RPMI7951 (cell line): ENCODE data around the gene HEMK1. TPM values are rescaled to one million over a fixed set of nuclear protein-coding genes. Genes with fewer than 3 reads are reported as not detected.

Experiments used
- DNase-seq: peaks from one replicate; pipeline ENCODE4 v3.0.0-alpha.2; 2012; ENCODE audit warnings: low read depth
- total RNA-seq: library from RNA; depleted of rRNA; stranded (reverse); fragments of >200 nt; shearing (Covaris generic); gene quantifications from 2 replicates; pipeline ENCODE4 v1.2.3, GENCODE V29; 2014; rRNA removed

HEMK1 gene
- 8.8 and 12.8 TPM in 2 replicates for total RNA-seq

DNA sequence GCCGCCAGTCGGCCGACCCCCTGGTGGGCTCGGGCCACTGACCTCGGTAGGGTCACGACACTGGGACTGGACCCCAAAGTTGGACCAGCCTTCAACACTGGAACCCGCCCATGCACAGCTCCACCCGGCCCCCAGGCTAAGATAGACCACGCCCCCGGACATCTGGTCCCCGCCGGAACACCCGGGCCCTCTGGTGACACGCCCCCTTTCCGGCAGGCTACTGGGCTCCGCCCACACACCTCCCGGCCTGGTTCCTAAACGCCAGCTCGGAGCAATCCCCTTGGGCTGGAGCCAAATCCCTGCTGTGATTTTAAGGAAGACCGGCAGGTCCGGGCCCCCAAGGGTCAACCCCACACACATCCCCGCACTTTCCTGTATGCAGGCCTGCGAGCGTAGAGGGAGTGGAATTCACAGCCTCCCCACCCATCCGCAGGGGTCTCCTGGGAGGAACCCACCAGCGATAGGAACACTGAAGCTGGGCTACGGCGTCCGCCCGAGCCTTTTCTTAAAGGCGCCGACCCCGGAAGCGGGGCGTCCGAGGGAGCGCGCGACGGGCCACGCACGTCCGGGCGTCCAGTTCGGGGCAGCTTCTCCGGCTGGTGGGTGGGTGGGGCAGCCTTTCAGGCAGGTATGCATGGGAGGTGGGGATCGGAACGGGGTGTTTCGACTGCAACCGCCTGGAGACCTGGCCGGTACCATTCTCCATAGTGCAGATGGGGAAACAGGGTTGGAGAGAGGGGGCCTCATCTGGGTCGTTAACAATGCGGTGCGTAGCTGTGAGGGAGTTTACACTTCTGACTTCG is at the start of gene HEMK1:
HEMK1 (plus strand) TSS at position 576 of the 803 bp plus-strand sequence. CDS start 1,583 bp downstream, outside the sequence.
- peak; percentile 94 for DNase-seq

DNA sequence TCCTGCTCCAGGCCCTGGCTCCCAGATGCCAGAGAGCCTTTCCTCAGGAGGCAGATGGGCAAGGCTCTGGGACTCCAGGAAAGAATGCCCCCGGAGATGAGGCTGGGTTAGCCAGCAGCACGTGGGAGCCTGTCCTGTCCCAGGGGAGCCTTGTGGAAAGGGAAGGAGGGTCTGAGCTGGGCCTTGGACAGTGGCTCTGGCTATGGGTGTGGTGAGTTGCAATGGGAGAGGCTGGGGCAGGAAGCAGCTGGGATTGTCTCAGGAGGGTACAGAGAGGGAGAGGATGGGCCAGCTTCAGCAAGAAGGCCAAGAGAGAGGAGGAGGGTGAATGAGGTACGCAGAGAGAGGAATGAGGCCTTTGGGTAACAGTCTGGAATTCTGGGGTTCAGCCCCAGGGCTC is 48.5 kb upstream of the HEMK1 start:
- DNase-seq = no peak

- no peak for DNase-seq
These were observed 47.8 kb upstream of the HEMK1 start for GRCh38 chr3:50521572-50521971.

DNA sequence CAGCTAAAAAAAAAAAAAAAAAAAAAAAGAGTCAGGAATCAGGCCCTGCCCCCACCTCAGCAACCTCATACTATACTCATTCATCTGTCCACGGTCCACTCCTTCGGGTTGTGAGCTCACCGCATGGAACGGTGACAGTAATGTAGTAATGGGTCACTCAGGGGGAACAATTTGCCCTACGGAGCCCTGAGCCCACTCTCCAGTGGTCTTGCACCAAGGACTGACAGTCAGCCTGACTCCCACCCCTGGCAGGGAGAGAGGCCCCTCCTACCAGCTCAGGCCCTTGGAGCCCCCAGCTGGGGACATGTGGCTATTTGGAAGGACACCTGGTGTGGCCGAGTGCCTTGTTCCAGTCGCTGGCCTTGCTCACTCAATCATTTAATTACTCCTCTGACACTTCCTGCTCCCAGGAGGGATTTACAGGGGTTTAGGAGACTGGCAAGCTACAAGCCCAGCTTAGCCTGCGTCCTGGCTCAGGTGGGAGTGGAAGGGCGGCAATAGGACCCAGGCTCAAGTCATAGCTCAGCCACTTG is 46.0 kb upstream of the HEMK1 start:
- DNase-seq = no peak

GRCh38 chr3:50524746-50525145 is 44.6 kb upstream of the HEMK1 start:
- DNase-seq = no peak

DNA sequence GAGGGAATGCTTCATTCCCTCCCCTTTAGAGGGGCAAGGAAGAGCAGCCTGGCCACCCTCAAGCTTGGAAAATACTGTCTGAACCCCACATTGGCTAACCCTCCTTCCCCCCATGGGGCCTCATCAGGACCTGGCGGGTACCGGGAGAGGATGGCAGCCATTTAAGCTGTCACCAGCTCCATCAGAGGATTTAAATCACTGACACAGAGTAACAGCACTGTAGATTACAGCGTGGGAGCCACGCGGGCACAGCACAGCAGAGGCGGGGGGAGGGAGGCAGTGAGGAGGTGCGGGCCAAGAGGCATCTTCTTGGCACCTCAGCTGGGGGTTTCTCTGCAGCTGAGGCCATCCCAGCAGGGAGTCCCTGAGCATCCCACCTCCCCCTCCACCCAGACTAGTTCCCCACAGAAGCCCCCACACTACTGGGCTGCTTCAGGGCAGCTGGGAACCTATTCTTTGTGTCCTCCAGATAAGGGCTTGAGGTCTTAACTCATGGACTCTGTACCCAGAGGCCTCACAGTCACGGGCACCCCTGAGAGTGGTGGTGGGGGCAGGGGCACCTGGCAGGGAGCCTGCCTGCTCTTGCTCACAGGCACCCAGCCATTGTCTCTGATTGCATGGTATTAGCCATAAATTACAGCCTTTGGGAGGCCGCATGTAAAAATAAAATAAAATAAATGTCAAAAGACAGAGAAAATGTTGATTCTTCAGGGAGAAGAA is 44.0 kb upstream of the HEMK1 start:
- no peak for DNase-seq

DNA sequence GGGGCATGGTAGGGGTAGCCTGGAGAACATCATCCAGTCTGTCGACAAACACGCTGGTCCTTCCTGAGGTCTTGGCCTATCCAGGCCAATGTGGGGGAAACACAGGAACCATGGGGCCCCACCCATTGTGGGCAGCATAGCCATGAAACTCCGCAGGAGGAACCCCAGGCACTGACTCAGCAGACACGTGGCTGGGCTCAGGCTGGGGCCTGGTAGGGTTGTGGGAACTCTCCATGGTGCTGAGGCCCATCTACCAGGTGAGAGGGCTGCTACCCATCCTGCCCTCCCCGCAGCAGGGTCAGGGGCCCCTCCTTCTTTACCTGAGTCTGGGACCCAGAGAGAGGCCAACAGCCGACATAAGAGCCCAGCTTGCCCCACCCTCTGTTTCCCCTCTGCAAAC is 43.3 kb upstream of the HEMK1 start:
- peak; percentile 60 for DNase-seq

- DNase-seq = no peak
These were observed 39.0 kb upstream of the HEMK1 start for GRCh38 chr3:50530001-50530970.

GRCh38 chr3:50531201-50531600 is 38.1 kb upstream of the HEMK1 start:
- DNase-seq = no peak

DNA sequence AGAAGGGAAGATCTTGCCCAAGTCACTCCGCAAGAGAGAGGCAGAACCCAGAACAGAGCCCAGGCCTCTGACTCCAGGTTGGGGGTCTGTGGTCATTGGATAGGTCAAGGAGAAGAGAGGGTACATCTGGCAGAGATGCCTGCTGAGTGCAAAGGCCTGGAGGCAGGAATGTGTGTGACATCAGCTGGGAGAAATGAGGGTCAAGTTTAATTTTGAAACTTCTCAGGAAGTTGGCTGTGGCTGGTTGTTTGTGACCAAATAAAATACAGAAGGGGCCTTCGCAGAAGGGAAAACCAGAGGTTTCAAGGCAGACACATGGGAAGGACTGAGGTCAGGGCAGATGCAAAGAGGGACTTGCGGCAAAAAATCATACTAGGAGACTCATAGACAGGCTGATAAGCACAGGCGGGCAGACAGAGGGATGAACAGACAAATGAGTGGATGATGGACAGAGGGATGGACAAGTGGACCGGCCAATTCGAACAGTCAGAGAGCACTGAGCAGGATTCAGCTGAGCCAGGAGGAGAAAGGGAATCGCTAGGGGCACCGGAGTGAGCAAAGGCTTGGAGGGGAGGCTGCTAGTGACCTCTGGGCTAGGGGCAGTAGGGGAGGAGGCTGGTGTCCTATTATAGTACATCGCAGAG is 37.1 kb upstream of the HEMK1 start:
- DNase-seq = peak; percentile 15

DNA sequence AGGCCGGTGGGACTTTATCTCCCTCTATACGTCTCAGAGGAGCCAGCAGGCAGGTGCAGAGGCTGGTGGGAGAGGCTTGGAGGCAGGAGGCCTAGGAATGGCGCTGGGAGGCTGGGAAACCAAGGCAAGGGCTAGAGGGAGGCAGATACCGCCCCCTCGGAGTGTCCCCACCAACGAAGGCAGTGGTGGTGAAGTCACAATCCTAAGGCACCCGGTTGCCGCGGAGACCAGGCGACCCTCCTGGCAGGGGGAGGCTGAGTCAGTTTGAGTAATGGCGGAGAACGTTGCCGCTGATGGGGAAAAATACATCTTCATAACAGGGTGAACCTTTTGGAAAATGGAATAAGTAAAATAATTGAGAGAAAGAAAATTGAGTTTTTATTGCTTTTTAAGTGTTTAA is 36.0 kb upstream of the HEMK1 start:
- DNase-seq = no peak

- no peak for DNase-seq
These were observed 35.4 kb upstream of the HEMK1 start for GRCh38 chr3:50533807-50534461.

- no peak for DNase-seq
These were observed 34.5 kb upstream of the HEMK1 start for GRCh38 chr3:50534681-50535330.

DNA sequence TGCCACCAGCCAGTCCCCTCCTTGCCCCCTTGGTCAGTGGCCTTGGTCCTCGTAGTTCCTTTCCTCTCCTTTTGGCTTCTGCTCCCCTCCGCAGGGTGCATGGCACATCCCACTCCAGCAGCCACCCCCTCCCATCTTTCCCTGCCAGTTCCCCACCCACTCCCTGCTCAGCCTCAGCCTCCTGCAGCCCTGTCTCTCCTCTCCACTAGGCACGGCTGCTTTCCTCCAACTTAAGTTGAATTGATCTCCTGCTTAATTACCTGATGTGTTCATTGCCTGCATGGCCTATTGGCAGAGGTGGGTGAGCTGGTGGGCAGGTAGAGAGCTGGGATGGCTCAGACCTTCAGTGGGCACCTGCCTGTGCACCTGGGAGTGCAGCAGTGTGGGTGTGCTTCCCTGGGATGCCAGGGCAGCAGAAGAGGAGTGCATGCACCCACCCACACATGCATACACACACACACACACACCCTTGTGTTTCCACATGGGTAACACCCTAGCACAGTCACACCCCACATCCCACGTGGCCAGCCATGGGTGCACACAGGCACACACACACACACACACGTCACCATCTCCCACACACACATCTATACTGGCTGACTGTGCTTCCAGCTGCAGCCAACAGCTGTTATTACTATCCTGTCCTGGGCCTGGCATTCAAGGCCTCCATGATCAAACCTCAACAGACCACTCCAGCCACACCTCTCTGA is 32.7 kb upstream of the HEMK1 start:
- no peak for DNase-seq

DNA sequence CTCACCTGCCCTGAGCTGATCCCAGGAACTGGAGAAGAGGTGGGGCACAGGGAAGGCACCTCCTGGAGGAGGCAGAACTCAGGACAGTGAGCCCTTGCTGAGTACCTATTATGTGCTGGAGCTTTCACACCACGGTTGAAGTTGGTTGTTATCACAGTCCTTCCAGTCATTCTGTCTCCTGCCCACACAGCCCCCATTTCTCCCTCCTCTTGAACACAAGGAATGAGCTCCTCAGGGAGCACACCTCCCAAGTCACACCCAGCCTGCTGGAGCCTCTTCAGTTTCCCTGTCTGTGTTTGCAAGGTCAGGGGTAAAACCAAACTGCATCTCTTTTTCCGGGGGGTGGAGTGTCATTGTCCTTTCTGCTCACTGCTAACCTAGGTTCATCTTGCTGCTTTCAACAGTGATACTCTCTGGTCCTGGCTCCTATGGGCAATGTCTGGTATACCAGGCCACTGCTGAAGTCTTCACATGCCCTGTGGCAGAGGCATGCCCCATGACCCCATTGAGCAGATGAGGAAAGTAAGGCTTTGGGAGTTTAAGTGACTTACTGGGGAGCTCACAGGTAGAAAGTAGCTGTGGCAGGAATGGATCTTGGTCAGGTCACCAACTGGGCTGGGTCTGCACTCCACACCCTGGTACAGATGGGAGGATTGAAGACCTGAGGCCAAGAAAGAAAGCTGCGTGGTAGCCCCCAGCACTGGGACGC is 31.7 kb upstream of the HEMK1 start:
- DNase-seq = no peak

- no peak for DNase-seq
These were observed 29.7 kb upstream of the HEMK1 start for GRCh38 chr3:50539356-50540286.

GRCh38 chr3:50542177-50543034 is 26.9 kb upstream of the HEMK1 start:
- DNase-seq = peak; percentile 55
